Activated naive CD4-positive, alpha-beta T cell treated with Interleukin-2 at 50 U/mL for 16 hours (primary cell): ENCODE data around the gene CEP135.
"Not testable (repeated sequence)": the region's sequence is repeated elsewhere in the genome, so short reads cannot be mapped to it uniquely, and the experiment has no call there.

Source experiments
- DNase-seq: peaks from one replicate; pipeline ENCODE4 v3.0.0-alpha.2; 2020

The CEP135 gene

GRCh38 chr4:55948726-55949481 is at the start of gene CEP135:
CEP135 (plus strand) TSS chr4:55948945; CDS start chr4:55952131, 3,186 bp downstream.
- DNase-seq = peak; percentile 94

- DNase-seq = no peak
These were observed 46.1 kb upstream of the CEP135 start for GRCh38 chr4:55902677-55903076.

GRCh38 chr4:55903577-55903976 is 45.2 kb upstream of the CEP135 start:
- no peak for DNase-seq

GRCh38 chr4:55904576-55904975 is 44.2 kb upstream of the CEP135 start:
- DNase-seq = no peak

GRCh38 chr4:55906323-55906722 is 42.4 kb upstream of the CEP135 start:
- DNase-seq = no peak

GRCh38 chr4:55906989-55907388 is 41.8 kb upstream of the CEP135 start:
- no peak for DNase-seq

GRCh38 chr4:55907469-55907868 is 41.3 kb upstream of the CEP135 start:
- DNase-seq = no peak

- DNase-seq = no peak
These were observed 38.6 kb upstream of the CEP135 start for GRCh38 chr4:55910140-55910539.

- no peak for DNase-seq
These were observed 36.5 kb upstream of the CEP135 start for GRCh38 chr4:55912249-55912648.

GRCh38 chr4:55920571-55920970 is 28.2 kb upstream of the CEP135 start:
- DNase-seq = no peak

GRCh38 chr4:55921093-55921492 is 27.7 kb upstream of the CEP135 start:
- no peak for DNase-seq

- DNase-seq = no peak
These were observed 23.5 kb upstream of the CEP135 start for GRCh38 chr4:55925241-55925640.

GRCh38 chr4:55926610-55927009 is 22.1 kb upstream of the CEP135 start:
- no peak for DNase-seq

- no peak for DNase-seq
These were observed 20.8 kb upstream of the CEP135 start for GRCh38 chr4:55927803-55928437.

GRCh38 chr4:55928846-55929245 is 19.9 kb upstream of the CEP135 start:
- no peak for DNase-seq

GRCh38 chr4:55931043-55931442 is 17.7 kb upstream of the CEP135 start:
- DNase-seq = no peak

- DNase-seq = no peak
These were observed 16.9 kb upstream of the CEP135 start for GRCh38 chr4:55931833-55932232.

- no peak for DNase-seq
These were observed 16.2 kb upstream of the CEP135 start for GRCh38 chr4:55932511-55932910.

- DNase-seq = no peak
These were observed 15.1 kb upstream of the CEP135 start for GRCh38 chr4:55933611-55934010.

GRCh38 chr4:55935907-55936306 is 12.8 kb upstream of the CEP135 start:
- DNase-seq = not testable (repeated sequence)

GRCh38 chr4:55938481-55938880 is 10.3 kb upstream of the CEP135 start:
- DNase-seq = no peak

GRCh38 chr4:55939421-55939820 is 9.3 kb upstream of the CEP135 start:
- no peak for DNase-seq

- DNase-seq = no peak
These were observed 6.8 kb upstream of the CEP135 start for GRCh38 chr4:55941881-55942396.

- DNase-seq = peak; percentile 9
These were observed 1.4 kb upstream of the CEP135 start for GRCh38 chr4:55947254-55947882.
